GM12864 (cell line): ENCODE results near the gene MAP1S.

ENCODE experiments used
- DNase-seq: peaks from one replicate; pipeline ENCODE4 v3.0.0-alpha.2; 2011; ENCODE audit warnings: low read depth
- H3K4me3 ChIP-seq: 2 replicates; pipeline ENCODE4 v1.5.1; 2011; ENCODE audit warnings: mild to moderate bottlenecking, low read depth, low read length, control low read depth
- TF ChIP-seq, protein P1 (sequence below): IDR thresholded peaks from 2 replicates; pipeline ENCODE4 v1.5.1; 2011; ENCODE audit warnings: low read depth, mild to moderate bottlenecking, moderate library complexity, low read length, control low read depth, inconsistent platforms; ENCODE audit errors: missing control alignments

The MAP1S gene

DNA sequence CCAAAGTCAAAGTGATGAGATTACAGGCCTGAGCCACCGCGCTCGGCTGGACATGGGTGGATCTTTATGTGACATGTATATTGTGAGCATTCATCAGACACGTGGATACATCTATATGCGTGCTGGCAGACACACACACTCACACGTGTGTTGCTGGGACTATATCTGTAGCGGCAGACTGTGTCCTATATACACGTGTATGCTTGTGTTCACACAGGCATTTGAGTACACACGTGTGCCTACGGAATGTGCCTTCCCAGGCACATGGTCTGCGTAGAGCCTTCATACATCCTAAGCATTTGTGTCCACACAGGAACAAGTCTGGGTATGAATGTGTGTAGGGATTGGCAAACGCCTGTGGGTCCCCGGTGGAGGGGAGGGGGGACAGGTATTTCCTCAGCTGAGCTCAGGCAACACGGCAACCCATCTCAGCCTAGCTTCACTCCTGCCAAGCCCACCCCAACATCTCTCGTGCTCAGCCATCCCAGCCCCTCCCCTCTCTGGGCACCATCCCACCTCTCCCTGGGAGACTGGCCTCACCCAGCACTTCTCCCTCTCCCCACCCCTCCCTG, 33.7 kb upstream of the MAP1S start:
- TF ChIP-seq, protein P1, sequence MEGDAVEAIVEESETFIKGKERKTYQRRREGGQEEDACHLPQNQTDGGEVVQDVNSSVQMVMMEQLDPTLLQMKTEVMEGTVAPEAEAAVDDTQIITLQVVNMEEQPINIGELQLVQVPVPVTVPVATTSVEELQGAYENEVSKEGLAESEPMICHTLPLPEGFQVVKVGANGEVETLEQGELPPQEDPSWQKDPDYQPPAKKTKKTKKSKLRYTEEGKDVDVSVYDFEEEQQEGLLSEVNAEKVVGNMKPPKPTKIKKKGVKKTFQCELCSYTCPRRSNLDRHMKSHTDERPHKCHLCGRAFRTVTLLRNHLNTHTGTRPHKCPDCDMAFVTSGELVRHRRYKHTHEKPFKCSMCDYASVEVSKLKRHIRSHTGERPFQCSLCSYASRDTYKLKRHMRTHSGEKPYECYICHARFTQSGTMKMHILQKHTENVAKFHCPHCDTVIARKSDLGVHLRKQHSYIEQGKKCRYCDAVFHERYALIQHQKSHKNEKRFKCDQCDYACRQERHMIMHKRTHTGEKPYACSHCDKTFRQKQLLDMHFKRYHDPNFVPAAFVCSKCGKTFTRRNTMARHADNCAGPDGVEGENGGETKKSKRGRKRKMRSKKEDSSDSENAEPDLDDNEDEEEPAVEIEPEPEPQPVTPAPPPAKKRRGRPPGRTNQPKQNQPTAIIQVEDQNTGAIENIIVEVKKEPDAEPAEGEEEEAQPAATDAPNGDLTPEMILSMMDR, result no peak
- no peak overlapping the region for H3K4me3 ChIP-seq
- no peak for DNase-seq

DNA sequence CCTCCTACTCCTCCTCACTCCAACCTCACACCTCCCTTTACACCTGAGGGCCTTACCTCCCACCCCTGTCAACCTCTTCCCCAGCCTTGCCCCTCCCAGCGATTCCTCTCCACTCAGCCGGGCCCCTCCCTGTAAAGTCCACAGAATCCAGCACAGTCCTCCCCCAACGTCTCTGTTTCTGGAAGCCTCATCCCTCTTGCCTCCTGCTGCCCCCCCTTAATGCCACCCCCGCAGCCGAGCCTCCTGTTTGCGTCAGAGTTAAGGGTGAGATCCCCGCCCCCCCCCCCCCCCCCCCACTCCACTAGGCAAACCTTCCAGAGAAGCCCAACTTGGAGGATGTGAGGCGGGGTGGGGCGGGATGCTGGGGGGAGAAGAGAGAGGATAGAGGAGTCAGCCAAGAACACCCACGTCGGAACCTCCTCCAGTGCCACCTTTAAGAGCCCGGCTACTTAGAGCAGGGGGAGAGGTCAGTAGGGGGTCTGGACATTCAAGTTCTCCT, 33.2 kb upstream of the MAP1S start:
- TF ChIP-seq, protein P1, result no peak
- DNase-seq, result no peak
- H3K4me3 ChIP-seq, result no peak overlapping the region

DNA sequence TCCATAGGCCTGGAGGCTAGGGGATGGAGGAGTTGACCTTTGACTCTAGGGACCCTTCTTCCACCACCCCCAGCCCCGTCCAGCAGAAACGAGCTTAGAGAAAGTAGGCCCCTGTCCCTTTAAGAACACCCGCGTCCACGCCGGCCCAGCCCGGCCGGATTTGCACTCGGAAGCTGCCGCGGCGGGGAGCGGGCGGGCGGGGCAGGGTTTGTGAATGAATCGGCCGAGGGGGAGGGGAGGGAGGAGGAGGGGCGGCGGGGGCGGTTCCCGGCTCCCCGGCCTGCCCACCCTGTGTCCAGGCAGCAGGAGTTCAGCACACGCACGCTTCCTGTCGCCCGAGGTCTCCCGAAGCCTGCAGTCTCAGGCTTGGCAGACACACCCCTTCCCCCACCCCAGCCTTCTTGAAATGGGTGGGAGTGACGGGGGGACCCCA, 32.7 kb upstream of the MAP1S start:
- no peak for DNase-seq
- TF ChIP-seq, protein P1, result no peak
- H3K4me3 ChIP-seq, result no peak overlapping the region

DNA sequence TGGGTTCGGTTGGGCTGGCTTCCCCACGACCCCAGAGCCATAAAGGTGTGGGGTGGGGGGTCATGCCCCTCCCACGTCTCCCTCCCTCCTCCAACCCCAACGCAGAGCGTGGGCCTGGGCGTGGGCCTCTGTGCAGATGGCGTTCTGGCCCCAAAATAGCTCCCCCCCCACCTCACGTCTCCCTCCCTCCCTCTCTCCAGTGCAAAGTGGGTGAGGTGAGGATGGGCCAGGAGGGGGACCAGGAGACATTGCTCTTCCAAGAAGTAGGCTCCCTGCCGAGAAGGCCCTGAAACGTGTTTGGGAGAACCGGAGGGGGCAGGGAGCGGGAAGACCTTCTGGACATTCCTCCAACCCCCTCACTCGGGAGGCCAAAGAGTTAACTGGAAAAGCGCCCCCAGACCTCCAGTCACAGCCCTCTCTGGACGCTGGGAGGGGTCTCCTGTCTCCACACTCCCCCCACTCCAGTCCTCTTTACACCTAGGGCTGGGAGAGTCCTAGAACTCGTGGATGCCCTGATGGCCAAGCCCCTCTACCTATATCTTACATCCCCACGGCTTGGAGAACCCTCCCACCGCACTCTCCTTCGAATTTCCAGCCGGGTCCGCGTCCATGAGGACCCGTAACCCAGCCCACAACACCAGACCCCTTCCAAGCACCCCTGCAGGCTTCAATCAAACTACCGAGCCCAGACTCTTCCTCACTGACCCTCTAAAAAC, 32.0 kb upstream of the MAP1S start:
- H3K4me3 ChIP-seq, result no peak overlapping the region
- DNase-seq, result no peak
- TF ChIP-seq, protein P1, result no peak

DNA sequence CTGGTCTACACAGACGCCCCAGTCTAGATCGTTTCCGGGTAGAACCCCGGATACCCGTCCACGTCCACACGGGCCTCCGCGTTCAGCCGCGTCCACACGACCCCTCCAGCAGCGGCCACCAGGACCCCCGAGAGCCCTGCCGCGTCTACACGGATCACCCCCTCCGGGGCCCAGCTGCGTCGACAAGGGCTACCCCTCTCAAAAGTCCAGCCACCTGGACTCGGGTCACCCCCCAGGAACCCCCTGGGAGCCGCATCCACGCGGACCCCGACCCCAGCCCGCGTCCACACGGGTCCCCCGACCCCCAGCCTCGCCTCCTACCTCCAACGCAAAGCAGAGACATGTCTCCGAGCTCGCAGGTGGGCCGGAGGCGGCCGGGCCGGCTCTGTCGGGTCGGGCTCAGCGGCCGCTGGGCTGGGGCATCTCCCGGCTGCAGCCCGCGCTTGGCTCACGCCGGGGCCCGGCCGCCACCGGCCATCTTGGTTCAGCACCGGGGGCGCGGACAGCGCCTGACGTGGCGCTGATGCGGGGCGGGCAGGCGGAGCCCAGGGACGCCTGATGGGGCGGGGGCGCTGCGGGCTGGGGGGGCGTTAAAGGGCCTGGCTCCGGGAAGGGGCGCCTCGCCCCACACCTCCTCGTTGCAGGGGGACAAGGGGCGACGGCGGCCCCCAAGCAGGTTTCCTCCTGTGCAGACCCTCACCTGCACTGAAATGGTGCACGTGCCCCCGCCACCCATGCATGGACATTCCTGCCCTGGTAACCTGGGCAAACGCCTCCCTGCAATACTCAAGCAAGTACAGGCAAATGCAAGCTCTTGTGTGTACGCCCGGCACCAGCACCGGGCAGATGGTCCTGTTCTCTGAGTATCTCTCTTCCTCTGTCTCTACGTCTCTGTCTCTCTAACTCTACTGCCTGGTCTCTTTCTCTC, 31.2 kb upstream of the MAP1S start, which contains the start of gene UNC13A:
UNC13A (minus strand) TSS at position 498 of the 928 bp plus-strand sequence; CDS start at position 343, 155 bp downstream.
- TF ChIP-seq, protein P1, result no peak
- H3K4me3 ChIP-seq, result no peak within 1 kb of the TSS
- no peak for DNase-seq

DNA sequence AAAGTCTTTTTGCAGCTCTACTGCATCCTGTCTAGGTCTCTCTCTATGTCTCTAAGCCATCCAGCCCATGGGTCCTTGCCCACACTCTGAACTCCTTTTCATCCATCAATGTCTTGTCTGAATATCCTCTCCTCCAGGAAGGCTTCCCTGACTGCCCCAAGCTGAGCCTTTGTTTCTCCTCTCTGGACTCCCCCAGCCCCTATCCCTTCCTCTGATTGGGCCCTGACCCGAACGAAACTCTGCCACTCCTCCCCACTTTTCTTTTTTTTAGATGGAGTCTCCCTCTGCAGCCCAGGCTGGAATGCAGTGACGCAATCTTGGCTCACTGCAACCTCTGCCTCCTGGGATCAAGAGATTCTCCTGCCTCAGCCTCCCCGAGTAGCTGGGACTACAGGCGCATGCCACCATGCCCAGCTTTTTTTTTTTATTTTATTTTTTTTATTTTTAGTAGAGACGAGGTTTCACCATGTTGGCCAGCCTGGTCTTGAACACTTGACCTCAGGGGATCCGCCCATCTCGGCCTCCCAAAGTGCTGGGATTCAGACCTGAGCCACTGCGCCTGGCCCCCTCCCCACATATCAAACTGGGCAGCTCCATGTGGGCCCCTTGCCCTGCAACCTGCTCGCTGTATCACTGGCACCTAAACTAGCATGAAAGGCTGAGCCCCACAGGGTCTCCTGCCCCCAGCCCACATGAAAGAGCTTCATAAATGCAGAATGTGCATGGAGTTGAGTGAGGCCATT, 30.3 kb upstream of the MAP1S start:
- no peak for DNase-seq
- no peak overlapping the region for H3K4me3 ChIP-seq
- TF ChIP-seq, protein P1, result no peak
